ENCODE data around the gene RBM33.

Gene RBM33

GRCh38 chr7:155603205-155603857 is 41.1 kb upstream of the RBM33 start:
- no peak for FAIRE-seq
- DNase-seq (ENCODE audit: insufficient read length, low spot score): no peak
- no peak for TF ChIP-seq CTCF (IDR thresholded peaks at IDR 0.05; ENCODE audit: insufficient read depth, missing control alignments)

GRCh38 chr7:155603858-155604503 is 40.5 kb upstream of the RBM33 start:
- TF ChIP-seq CTCF (IDR thresholded peaks at IDR 0.05; ENCODE audit: insufficient read depth, missing control alignments): no peak
- DNase-seq (ENCODE audit: insufficient read length, low spot score): no peak
- no peak for FAIRE-seq

- no peak for TF ChIP-seq CTCF (IDR thresholded peaks at IDR 0.05; ENCODE audit: insufficient read depth, missing control alignments)
- no peak for FAIRE-seq
- DNase-seq (ENCODE audit: insufficient read length, low spot score): no peak
Measured at GRCh38 chr7:155604504-155604997, 39.9 kb upstream of the RBM33 start.

- no peak for FAIRE-seq
- no peak for TF ChIP-seq CTCF (IDR thresholded peaks at IDR 0.05; ENCODE audit: insufficient read depth, missing control alignments)
Measured at GRCh38 chr7:155609185-155609584, 35.3 kb upstream of the RBM33 start.

GRCh38 chr7:155610633-155611193 is 33.7 kb upstream of the RBM33 start:
- DNase-seq (ENCODE audit: insufficient read length, low spot score) (no peak), FAIRE-seq (no peak)
- no peak for TF ChIP-seq CTCF (IDR thresholded peaks at IDR 0.05; ENCODE audit: insufficient read depth, missing control alignments)

More at GRCh38 chr7:155609185-155609584, 35.3 kb upstream of the RBM33 start:
- DNase-seq (ENCODE audit: insufficient read length, low spot score): no peak

- no peak for FAIRE-seq
- no peak for DNase-seq (ENCODE audit: insufficient read length, low spot score)
- TF ChIP-seq CTCF (IDR thresholded peaks at IDR 0.05; ENCODE audit: insufficient read depth, missing control alignments): no peak
Measured at GRCh38 chr7:155611808-155612447, 32.5 kb upstream of the RBM33 start.

All from D721Med (cell line).